Type B pancreatic cell (in vitro differentiated cells): ENCODE results near the gene RNF10. TPM values are rescaled to one million over a fixed set of nuclear protein-coding genes. Genes with fewer than 3 reads are reported as not detected.
A peak's percentile ranks its signal among the peaks of the same experiment; 100 is the strongest.

Experiments
- DNase-seq: peaks from one replicate; pipeline ENCODE4 v3.0.0; 2021; ENCODE audit warnings: mixed read lengths; ENCODE audit not compliant: unreplicated experiment; ENCODE audit errors: extremely low spot score
- H3K27ac Mint-ChIP-seq: 2 replicates; pipeline ENCODE4 v1.8.0; 2021; ENCODE audit warnings: mild to moderate bottlenecking, mixed read lengths
- H3K27me3 Mint-ChIP-seq: 2 replicates; pipeline ENCODE4 v1.8.0; 2021; ENCODE audit warnings: mixed read lengths
- H3K36me3 Mint-ChIP-seq: 2 replicates; pipeline ENCODE4 v1.8.0; 2021; ENCODE audit warnings: mixed read lengths
- H3K4me1 Mint-ChIP-seq: one replicate; pipeline ENCODE4 v1.8.0; 2021; ENCODE audit warnings: mixed read lengths; ENCODE audit not compliant: unreplicated experiment
- H3K4me3 Mint-ChIP-seq: 2 replicates; pipeline ENCODE4 v1.8.0; 2021; ENCODE audit warnings: mild to moderate bottlenecking, mixed read lengths
- H3K9me3 Mint-ChIP-seq: 2 replicates; pipeline ENCODE4 v1.8.0; 2021; ENCODE audit warnings: mixed read lengths
- CTCF ChIP-seq: fragments of 200-600 bp; sonication (generic); conservative IDR thresholded peaks from 2 replicates; pipeline ENCODE4 v1.5.0; 2021; ENCODE audit warnings: antibody characterized with exemption, mild to moderate bottlenecking
- total RNA-seq: library from RNA; stranded (reverse); gene quantifications from 2 replicates; pipeline ENCODE4 v1.2.1, GENCODE V29; 2021; ENCODE audit warnings: low replicate concordance

The RNF10 gene
- total RNA-seq, 1 donor from 2014 or later, result 188 TPM

GRCh38 chr12:120557589-120557988, 23.4 kb downstream of the RNF10 start:
- H3K27me3 Mint-ChIP-seq, result no peaks in the 10 kb centered on the region
- peaks cover 28% of the 10 kb centered on the region for H3K36me3 Mint-ChIP-seq
- no peaks in the 10 kb centered on the region for H3K4me1 Mint-ChIP-seq

GRCh38 chr12:120562906-120563305, 28.8 kb downstream of the RNF10 start:
- no peaks in the 10 kb centered on the region for H3K27me3 Mint-ChIP-seq
- no peak for TF ChIP-seq CTCF
- H3K9me3 Mint-ChIP-seq, result no peaks in the 10 kb centered on the region
- H3K27ac Mint-ChIP-seq, result no peak overlapping the region
- H3K36me3 Mint-ChIP-seq, result peaks cover 30% of the 10 kb centered on the region
- H3K4me1 Mint-ChIP-seq, result no peaks in the 10 kb centered on the region
- H3K4me3 Mint-ChIP-seq, result no peak overlapping the region
- DNase-seq, result no peak

More at GRCh38 chr12:120557589-120557988, 23.4 kb downstream of the RNF10 start:
- Mint-ChIP-seq H3K9me3 (no peaks in the 10 kb centered on the region), H3K4me3 (no peak overlapping the region), H3K27ac (peak overlapping the region; percentile 39)
- DNase-seq, result no peak
- no peak for TF ChIP-seq CTCF

GRCh38 chr12:120563495-120563894, 29.3 kb downstream of the RNF10 start:
- no peak for DNase-seq
- H3K27ac Mint-ChIP-seq, result no peak overlapping the region
- no peak for TF ChIP-seq CTCF
- H3K9me3 Mint-ChIP-seq, result no peaks in the 10 kb centered on the region
- H3K36me3 Mint-ChIP-seq, result peaks cover 29% of the 10 kb centered on the region
- no peak overlapping the region for H3K4me3 Mint-ChIP-seq
- H3K4me1 Mint-ChIP-seq, result no peaks in the 10 kb centered on the region
- no peaks in the 10 kb centered on the region for H3K27me3 Mint-ChIP-seq

GRCh38 chr12:120571299-120571698, 37.1 kb downstream of the RNF10 start:
- Mint-ChIP-seq H3K27me3 (no peaks in the 10 kb centered on the region), H3K36me3 (peaks cover 31% of the 10 kb centered on the region), H3K9me3 (no peaks in the 10 kb centered on the region), H3K27ac (no peak overlapping the region), H3K4me1 (no peaks in the 10 kb centered on the region), H3K4me3 (no peak overlapping the region)
- TF ChIP-seq CTCF, result no peak
- no peak for DNase-seq

GRCh38 chr12:120573560-120573959, 39.4 kb downstream of the RNF10 start:
- no peak for DNase-seq
- Mint-ChIP-seq H3K9me3 (no peaks in the 10 kb centered on the region), H3K4me1 (no peaks in the 10 kb centered on the region), H3K27ac (no peak overlapping the region), H3K36me3 (peaks cover 31% of the 10 kb centered on the region), H3K27me3 (no peaks in the 10 kb centered on the region), H3K4me3 (no peak overlapping the region)
- TF ChIP-seq CTCF, result no peak

GRCh38 chr12:120574106-120574505, 40.0 kb downstream of the RNF10 start:
- H3K27me3 Mint-ChIP-seq, result no peaks in the 10 kb centered on the region
- H3K4me3 Mint-ChIP-seq, result no peak overlapping the region

More at GRCh38 chr12:120574106-120574505, 40.0 kb downstream of the RNF10 start:
- DNase-seq, result no peak
- Mint-ChIP-seq H3K27ac (no peak overlapping the region), H3K36me3 (peaks cover 30% of the 10 kb centered on the region), H3K4me1 (no peaks in the 10 kb centered on the region), H3K9me3 (no peaks in the 10 kb centered on the region)
- no peak for TF ChIP-seq CTCF
